HEK293 (cell line): Measurements from ENCODE around the gene POU2F2.

Source experiments
- BCL11A ChIP-seq: fragments of 450-650 bp; formaldehyde crosslinking; IDR thresholded peaks from 2 replicates; pipeline ENCODE4 v1.5.1; 2016; ENCODE audit warnings: low read depth, missing biosample characterization, missing genetic modification characterization
- KLF16 ChIP-seq: fragments of 450-650 bp; formaldehyde crosslinking; IDR thresholded peaks from 2 replicates; pipeline ENCODE4 v1.5.1; 2017; ENCODE audit warnings: missing biosample characterization, missing genetic modification characterization
- PRDM1 ChIP-seq: fragments of 450-650 bp; formaldehyde crosslinking; IDR thresholded peaks from 2 replicates; pipeline ENCODE4; 2016; ENCODE audit warnings: missing biosample characterization, missing genetic modification characterization
- RBAK ChIP-seq: fragments of 450-650 bp; formaldehyde crosslinking; IDR thresholded peaks from 2 replicates; pipeline ENCODE4 v1.5.1; 2016; ENCODE audit warnings: missing biosample characterization, missing genetic modification characterization
- ZNF146 ChIP-seq: fragments of 450-650 bp; formaldehyde crosslinking; IDR thresholded peaks from 2 replicates; pipeline ENCODE4 v1.5.1; 2016; ENCODE audit warnings: missing biosample characterization, missing genetic modification characterization
- ZNF157 ChIP-seq: fragments of 450-650 bp; formaldehyde crosslinking; IDR thresholded peaks from 2 replicates; pipeline ENCODE4 v1.5.1; 2016; ENCODE audit warnings: missing biosample characterization, missing genetic modification characterization
- ZNF169 ChIP-seq: fragments of 450-650 bp; formaldehyde crosslinking; IDR thresholded peaks from 2 replicates; pipeline ENCODE4 v1.5.1; 2016; ENCODE audit warnings: missing biosample characterization, missing genetic modification characterization
- ZNF48 ChIP-seq: fragments of 450-650 bp; formaldehyde crosslinking; IDR thresholded peaks from 2 replicates; pipeline ENCODE4 v1.5.1; 2016; ENCODE audit warnings: missing biosample characterization, missing genetic modification characterization
- ZNF596 ChIP-seq: fragments of 450-650 bp; IDR thresholded peaks from 2 replicates; pipeline ENCODE4 v1.5.0; 2018; ENCODE audit warnings: missing biosample characterization, mild to moderate bottlenecking, missing genetic modification characterization, moderate library complexity
- ZNF777 ChIP-seq: fragments of 450-650 bp; formaldehyde crosslinking; IDR thresholded peaks from 2 replicates; pipeline ENCODE4 v1.5.1; 2017; ENCODE audit warnings: missing biosample characterization, missing genetic modification characterization, borderline replicate concordance
- TF ChIP-seq, protein P1 (sequence below): fragments of 450-650 bp; formaldehyde crosslinking; conservative IDR thresholded peaks from 2 replicates; pipeline ENCODE4 v1.5.1; 2016; ENCODE audit warnings: low read depth, missing biosample characterization, missing genetic modification characterization
- TF ChIP-seq, protein P2 (sequence below): fragments of 450-650 bp; formaldehyde crosslinking; IDR thresholded peaks from 2 replicates; pipeline ENCODE4 v1.5.1; 2016; ENCODE audit warnings: missing biosample characterization, missing genetic modification characterization
- TF ChIP-seq, protein P3 (sequence below): fragments of 450-650 bp; formaldehyde crosslinking; IDR thresholded peaks from 2 replicates; pipeline ENCODE4 v1.5.1; 2017; ENCODE audit warnings: missing biosample characterization, missing genetic modification characterization
- TF ChIP-seq, protein P4 (sequence below): fragments of 450-650 bp; formaldehyde crosslinking; IDR thresholded peaks from 2 replicates; pipeline ENCODE4 v1.5.1; 2016; ENCODE audit warnings: missing biosample characterization, missing genetic modification characterization
- TF ChIP-seq, protein P5 (sequence below): IDR thresholded peaks from 2 replicates; pipeline ENCODE4 v1.6.1; 2011; ENCODE audit warnings: mild to moderate bottlenecking, low read depth, low read length, borderline replicate concordance
- TF ChIP-seq, protein P6 (sequence below): fragments of 450-650 bp; formaldehyde crosslinking; IDR thresholded peaks from 2 replicates; pipeline ENCODE4 v1.5.1; 2016; ENCODE audit warnings: missing biosample characterization, missing genetic modification characterization
- TF ChIP-seq, protein P7 (sequence below): fragments of 450-650 bp; formaldehyde crosslinking; IDR thresholded peaks from 2 replicates; pipeline ENCODE4 v1.5.1; 2016; ENCODE audit warnings: missing biosample characterization, missing genetic modification characterization
- TF ChIP-seq, protein P8 (sequence below): fragments of 450-650 bp; formaldehyde crosslinking; IDR thresholded peaks from 2 replicates; pipeline ENCODE4 v1.5.1; 2016; ENCODE audit warnings: missing biosample characterization, missing genetic modification characterization

Gene POU2F2

DNA sequence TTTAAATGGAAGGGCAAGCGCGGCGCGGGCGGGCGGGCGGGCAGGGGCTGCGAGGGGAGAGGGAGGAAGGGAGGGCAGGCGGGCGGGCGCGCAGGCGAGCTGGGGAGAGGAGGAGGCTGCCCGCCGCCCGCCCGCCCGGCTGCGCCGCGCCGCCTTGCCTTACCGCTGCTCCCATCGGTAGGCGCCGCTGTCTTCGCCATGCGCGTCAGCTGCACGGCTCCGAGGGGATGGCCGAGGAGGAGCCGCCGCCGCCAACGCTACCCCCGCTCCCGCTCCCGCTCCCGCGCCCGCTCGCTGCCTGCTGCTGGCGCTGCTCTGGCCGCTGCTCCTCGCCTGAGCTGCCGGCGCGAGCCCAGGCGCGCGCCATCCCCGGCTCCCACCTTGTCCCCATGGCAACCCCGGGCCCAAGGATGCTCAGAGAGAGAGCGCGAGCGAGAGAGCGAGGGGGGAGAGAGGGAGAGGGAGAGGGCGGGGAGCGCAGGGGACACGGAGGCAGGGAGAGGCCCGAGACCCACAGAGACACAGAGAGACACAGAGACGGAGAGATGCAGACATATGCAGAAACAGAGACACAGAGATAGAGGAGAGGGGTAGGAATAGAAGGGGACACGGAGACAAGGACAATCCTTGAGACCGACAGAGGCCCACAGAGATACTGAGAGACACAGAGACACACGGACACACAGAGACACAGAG lies 44.9 kb upstream of the POU2F2 start (continued):
- TF ChIP-seq, protein P1, sequence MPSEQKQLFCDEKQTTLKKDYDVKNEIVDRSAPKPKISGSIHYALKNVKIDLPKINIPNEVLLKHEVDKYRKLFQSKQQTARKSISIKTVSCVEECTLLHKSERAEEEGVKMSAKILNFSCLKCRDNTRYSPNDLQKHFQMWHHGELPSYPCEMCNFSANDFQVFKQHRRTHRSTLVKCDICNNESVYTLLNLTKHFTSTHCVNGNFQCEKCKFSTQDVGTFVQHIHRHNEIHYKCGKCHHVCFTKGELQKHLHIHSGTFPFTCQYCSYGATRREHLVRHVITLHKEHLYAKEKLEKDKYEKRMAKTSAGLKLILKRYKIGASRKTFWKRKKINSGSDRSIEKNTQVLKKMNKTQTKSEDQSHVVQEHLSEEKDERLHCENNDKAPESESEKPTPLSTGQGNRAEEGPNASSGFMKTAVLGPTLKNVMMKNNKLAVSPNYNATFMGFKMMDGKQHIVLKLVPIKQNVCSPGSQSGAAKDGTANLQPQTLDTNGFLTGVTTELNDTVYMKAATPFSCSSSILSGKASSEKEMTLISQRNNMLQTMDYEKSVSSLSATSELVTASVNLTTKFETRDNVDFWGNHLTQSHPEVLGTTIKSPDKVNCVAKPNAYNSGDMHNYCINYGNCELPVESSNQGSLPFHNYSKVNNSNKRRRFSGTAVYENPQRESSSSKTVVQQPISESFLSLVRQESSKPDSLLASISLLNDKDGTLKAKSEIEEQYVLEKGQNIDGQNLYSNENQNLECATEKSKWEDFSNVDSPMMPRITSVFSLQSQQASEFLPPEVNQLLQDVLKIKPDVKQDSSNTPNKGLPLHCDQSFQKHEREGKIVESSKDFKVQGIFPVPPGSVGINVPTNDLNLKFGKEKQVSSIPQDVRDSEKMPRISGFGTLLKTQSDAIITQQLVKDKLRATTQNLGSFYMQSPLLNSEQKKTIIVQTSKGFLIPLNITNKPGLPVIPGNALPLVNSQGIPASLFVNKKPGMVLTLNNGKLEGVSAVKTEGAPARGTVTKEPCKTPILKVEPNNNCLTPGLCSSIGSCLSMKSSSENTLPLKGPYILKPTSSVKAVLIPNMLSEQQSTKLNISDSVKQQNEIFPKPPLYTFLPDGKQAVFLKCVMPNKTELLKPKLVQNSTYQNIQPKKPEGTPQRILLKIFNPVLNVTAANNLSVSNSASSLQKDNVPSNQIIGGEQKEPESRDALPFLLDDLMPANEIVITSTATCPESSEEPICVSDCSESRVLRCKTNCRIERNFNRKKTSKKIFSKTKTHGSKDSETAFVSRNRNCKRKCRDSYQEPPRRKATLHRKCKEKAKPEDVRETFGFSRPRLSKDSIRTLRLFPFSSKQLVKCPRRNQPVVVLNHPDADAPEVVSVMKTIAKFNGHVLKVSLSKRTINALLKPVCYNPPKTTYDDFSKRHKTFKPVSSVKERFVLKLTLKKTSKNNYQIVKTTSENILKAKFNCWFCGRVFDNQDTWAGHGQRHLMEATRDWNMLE (tag by site-specific recombination), result no peak
- TF ChIP-seq, protein P2, sequence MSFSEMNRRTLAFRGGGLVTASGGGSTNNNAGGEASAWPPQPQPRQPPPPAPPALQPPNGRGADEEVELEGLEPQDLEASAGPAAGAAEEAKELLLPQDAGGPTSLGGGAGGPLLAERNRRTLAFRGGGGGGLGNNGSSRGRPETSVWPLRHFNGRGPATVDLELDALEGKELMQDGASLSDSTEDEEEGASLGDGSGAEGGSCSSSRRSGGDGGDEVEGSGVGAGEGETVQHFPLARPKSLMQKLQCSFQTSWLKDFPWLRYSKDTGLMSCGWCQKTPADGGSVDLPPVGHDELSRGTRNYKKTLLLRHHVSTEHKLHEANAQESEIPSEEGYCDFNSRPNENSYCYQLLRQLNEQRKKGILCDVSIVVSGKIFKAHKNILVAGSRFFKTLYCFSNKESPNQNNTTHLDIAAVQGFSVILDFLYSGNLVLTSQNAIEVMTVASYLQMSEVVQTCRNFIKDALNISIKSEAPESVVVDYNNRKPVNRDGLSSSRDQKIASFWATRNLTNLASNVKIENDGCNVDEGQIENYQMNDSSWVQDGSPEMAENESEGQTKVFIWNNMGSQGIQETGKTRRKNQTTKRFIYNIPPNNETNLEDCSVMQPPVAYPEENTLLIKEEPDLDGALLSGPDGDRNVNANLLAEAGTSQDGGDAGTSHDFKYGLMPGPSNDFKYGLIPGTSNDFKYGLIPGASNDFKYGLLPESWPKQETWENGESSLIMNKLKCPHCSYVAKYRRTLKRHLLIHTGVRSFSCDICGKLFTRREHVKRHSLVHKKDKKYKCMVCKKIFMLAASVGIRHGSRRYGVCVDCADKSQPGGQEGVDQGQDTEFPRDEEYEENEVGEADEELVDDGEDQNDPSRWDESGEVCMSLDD (tag by site-specific recombination), result 0 out of 2 replicates have a peak, but pooled peaks have one; percentile 33
- TF ChIP-seq, protein P3, sequence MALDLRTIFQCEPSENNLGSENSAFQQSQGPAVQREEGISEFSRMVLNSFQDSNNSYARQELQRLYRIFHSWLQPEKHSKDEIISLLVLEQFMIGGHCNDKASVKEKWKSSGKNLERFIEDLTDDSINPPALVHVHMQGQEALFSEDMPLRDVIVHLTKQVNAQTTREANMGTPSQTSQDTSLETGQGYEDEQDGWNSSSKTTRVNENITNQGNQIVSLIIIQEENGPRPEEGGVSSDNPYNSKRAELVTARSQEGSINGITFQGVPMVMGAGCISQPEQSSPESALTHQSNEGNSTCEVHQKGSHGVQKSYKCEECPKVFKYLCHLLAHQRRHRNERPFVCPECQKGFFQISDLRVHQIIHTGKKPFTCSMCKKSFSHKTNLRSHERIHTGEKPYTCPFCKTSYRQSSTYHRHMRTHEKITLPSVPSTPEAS, result no peak; the same call in 1 of the 2 replicates
- TF ChIP-seq ZNF157 (tag by site-specific recombination), result peak; percentile 9; the same call in 1 of the 2 replicates
- no peak for TF ChIP-seq ZNF48
- TF ChIP-seq, protein P4, sequence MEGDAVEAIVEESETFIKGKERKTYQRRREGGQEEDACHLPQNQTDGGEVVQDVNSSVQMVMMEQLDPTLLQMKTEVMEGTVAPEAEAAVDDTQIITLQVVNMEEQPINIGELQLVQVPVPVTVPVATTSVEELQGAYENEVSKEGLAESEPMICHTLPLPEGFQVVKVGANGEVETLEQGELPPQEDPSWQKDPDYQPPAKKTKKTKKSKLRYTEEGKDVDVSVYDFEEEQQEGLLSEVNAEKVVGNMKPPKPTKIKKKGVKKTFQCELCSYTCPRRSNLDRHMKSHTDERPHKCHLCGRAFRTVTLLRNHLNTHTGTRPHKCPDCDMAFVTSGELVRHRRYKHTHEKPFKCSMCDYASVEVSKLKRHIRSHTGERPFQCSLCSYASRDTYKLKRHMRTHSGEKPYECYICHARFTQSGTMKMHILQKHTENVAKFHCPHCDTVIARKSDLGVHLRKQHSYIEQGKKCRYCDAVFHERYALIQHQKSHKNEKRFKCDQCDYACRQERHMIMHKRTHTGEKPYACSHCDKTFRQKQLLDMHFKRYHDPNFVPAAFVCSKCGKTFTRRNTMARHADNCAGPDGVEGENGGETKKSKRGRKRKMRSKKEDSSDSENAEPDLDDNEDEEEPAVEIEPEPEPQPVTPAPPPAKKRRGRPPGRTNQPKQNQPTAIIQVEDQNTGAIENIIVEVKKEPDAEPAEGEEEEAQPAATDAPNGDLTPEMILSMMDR (tag by site-specific recombination), result 0 out of 2 replicates have a peak, but pooled peaks have one; percentile 45
- TF ChIP-seq RBAK (tag by site-specific recombination), result no peak
- no peak for TF ChIP-seq KLF16 (tag by site-specific recombination)
- no peak for TF ChIP-seq ZNF146 (tag by site-specific recombination)
- TF ChIP-seq PRDM1 (tag by site-specific recombination), result peak; percentile 87
- TF ChIP-seq BCL11A (tag by site-specific recombination), result no peak
- peak; percentile 94 for TF ChIP-seq ZNF596 (tag by site-specific recombination)
- TF ChIP-seq, protein P5, sequence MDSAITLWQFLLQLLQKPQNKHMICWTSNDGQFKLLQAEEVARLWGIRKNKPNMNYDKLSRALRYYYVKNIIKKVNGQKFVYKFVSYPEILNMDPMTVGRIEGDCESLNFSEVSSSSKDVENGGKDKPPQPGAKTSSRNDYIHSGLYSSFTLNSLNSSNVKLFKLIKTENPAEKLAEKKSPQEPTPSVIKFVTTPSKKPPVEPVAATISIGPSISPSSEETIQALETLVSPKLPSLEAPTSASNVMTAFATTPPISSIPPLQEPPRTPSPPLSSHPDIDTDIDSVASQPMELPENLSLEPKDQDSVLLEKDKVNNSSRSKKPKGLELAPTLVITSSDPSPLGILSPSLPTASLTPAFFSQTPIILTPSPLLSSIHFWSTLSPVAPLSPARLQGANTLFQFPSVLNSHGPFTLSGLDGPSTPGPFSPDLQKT, result no peak
- TF ChIP-seq, protein P6, sequence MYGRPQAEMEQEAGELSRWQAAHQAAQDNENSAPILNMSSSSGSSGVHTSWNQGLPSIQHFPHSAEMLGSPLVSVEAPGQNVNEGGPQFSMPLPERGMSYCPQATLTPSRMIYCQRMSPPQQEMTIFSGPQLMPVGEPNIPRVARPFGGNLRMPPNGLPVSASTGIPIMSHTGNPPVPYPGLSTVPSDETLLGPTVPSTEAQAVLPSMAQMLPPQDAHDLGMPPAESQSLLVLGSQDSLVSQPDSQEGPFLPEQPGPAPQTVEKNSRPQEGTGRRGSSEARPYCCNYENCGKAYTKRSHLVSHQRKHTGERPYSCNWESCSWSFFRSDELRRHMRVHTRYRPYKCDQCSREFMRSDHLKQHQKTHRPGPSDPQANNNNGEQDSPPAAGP (tag by site-specific recombination), result peak; percentile 48; the same call in 1 of the 2 replicates
- TF ChIP-seq ZNF777 (tag by site-specific recombination), result 0 out of 2 replicates have a peak, but pooled peaks have one; percentile 24
- TF ChIP-seq, protein P7, sequence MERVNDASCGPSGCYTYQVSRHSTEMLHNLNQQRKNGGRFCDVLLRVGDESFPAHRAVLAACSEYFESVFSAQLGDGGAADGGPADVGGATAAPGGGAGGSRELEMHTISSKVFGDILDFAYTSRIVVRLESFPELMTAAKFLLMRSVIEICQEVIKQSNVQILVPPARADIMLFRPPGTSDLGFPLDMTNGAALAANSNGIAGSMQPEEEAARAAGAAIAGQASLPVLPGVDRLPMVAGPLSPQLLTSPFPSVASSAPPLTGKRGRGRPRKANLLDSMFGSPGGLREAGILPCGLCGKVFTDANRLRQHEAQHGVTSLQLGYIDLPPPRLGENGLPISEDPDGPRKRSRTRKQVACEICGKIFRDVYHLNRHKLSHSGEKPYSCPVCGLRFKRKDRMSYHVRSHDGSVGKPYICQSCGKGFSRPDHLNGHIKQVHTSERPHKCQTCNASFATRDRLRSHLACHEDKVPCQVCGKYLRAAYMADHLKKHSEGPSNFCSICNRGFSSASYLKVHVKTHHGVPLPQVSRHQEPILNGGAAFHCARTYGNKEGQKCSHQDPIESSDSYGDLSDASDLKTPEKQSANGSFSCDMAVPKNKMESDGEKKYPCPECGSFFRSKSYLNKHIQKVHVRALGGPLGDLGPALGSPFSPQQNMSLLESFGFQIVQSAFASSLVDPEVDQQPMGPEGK (tag by site-specific recombination), result peak; percentile 71
- TF ChIP-seq, protein P8, sequence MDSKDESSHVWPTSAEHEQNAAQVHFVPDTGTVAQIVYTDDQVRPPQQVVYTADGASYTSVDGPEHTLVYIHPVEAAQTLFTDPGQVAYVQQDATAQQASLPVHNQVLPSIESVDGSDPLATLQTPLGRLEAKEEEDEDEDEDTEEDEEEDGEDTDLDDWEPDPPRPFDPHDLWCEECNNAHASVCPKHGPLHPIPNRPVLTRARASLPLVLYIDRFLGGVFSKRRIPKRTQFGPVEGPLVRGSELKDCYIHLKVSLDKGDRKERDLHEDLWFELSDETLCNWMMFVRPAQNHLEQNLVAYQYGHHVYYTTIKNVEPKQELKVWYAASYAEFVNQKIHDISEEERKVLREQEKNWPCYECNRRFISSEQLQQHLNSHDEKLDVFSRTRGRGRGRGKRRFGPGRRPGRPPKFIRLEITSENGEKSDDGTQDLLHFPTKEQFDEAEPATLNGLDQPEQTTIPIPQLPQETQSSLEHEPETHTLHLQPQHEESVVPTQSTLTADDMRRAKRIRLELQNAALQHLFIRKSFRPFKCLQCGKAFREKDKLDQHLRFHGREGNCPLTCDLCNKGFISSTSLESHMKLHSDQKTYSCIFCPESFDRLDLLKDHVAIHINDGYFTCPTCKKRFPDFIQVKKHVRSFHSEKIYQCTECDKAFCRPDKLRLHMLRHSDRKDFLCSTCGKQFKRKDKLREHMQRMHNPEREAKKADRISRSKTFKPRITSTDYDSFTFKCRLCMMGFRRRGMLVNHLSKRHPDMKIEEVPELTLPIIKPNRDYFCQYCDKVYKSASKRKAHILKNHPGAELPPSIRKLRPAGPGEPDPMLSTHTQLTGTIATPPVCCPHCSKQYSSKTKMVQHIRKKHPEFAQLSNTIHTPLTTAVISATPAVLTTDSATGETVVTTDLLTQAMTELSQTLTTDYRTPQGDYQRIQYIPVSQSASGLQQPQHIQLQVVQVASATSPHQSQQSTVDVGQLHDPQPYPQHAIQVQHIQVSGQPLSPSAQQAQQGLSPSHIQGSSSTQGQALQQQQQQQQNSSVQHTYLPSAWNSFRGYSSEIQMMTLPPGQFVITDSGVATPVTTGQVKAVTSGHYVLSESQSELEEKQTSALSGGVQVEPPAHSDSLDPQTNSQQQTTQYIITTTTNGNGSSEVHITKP, result no peak
- TF ChIP-seq ZNF169 (tag by site-specific recombination), result peak; percentile 81; the same call in 1 of the 2 replicates
